Colonic mucosa (tissue), 4 donors: Measurements from ENCODE around the gene CLCN5. TPM values are rescaled to one million over a fixed set of nuclear protein-coding genes. Genes with fewer than 3 reads are reported as not detected.

Experiments used
- DNase-seq: peaks from one replicate; pipeline ENCODE4 v3.0.0-alpha.2; 2020
- H3K27ac ChIP-seq: fragments of 200-600 bp; one replicate; pipeline ENCODE4 v1.8.0; 2021
- H3K27me3 ChIP-seq: fragments of 200-600 bp; one replicate; pipeline ENCODE4 v1.8.0; 2021
- H3K36me3 ChIP-seq: fragments of 200-600 bp; one replicate; pipeline ENCODE4 v1.8.0; 2021
- H3K4me1 ChIP-seq: fragments of 200-600 bp; one replicate; pipeline ENCODE4 v1.8.0; 2021; ENCODE audit warnings: mild to moderate bottlenecking
- H3K4me3 ChIP-seq: fragments of 200-600 bp; one replicate; pipeline ENCODE4 v1.8.0; 2021
- H3K9ac ChIP-seq, 2 donors: one replicate each; pipeline ENCODE4 v1.7.0; 2013; ENCODE audit warnings: control low read depth in 2 of 2, low read depth in 2 of 2, low read length in 2 of 2
- H3K9me3 ChIP-seq: fragments of 200-600 bp; one replicate; pipeline ENCODE4 v1.8.0; 2021
- CTCF ChIP-seq: fragments of 200-600 bp; IDR thresholded peaks from one replicate; pipeline ENCODE4 v1.8.0; 2022; ENCODE audit warnings: antibody characterized with exemption, mild to moderate bottlenecking
- intact Hi-C: fragments of 100-400 bp; cut with DNase I; formaldehyde crosslinking; loops from one replicate; pipeline ENCODE4 v1.14.1; 2022
- total RNA-seq, 2 donors: library from RNA; stranded (reverse); fragmentation: NEBNext Ultra II Directional in 1 of 2; extraction: Animal tissue kit (Norgen Biotek cat#: 25700) in 1 of 2; gene quantifications; one replicate each; pipeline ENCODE4 v1.2.1, GENCODE V29; 2021
- donor health status: healthy.
- donor health status: DM: no; HTN: no; CAD: no.
- donor health status: DM: no; HTN: no; CAD: no.

The CLCN5 gene
- total RNA-seq, 2 donors from 2014 or later, result 9.7 to 10.0 TPM

- TF ChIP-seq CTCF, result no peak
- intact Hi-C loops, result no loop called here
- H3K27me3 ChIP-seq, result no peaks in the 10 kb centered on the region
- no peak overlapping the region for H3K9ac ChIP-seq
- H3K36me3 ChIP-seq, result no peaks in the 10 kb centered on the region
- H3K4me1 ChIP-seq, result no peaks in the 10 kb centered on the region
- peak; percentile 83 for DNase-seq
- H3K9me3 ChIP-seq, result no peaks in the 10 kb centered on the region
- H3K27ac ChIP-seq, result no peak overlapping the region
- H3K4me3 ChIP-seq, result no peak overlapping the region
Measured at GRCh38 chrX:50111742-50112141, 189.3 kb downstream of the CLCN5 start.

- Histone ChIP-seq H3K4me3 (no peak overlapping the region), H3K4me1 (no peaks in the 10 kb centered on the region), H3K9me3 (no peaks in the 10 kb centered on the region), H3K27ac (no peak overlapping the region), H3K36me3 (no peaks in the 10 kb centered on the region), H3K27me3 (no peaks in the 10 kb centered on the region), H3K9ac (no peak overlapping the region)
- intact Hi-C loops, result no loop called here
- TF ChIP-seq CTCF, result no peak
- DNase-seq, result no peak
Measured at GRCh38 chrX:50114113-50114512, 191.7 kb downstream of the CLCN5 start.

- DNase-seq, result no peak
- Histone ChIP-seq H3K4me3 (no peak overlapping the region), H3K36me3 (no peaks in the 10 kb centered on the region), H3K4me1 (no peaks in the 10 kb centered on the region), H3K27me3 (no peaks in the 10 kb centered on the region), H3K9me3 (no peaks in the 10 kb centered on the region), H3K27ac (no peak overlapping the region), H3K9ac (no peak overlapping the region)
- intact Hi-C loops, result no loop called here
- no peak for TF ChIP-seq CTCF
Measured at GRCh38 chrX:50115973-50116372, 193.6 kb downstream of the CLCN5 start.

GRCh38 chrX:50117476-50117875, 195.1 kb downstream of the CLCN5 start:
- intact Hi-C loops, result no loop called here
- H3K27ac ChIP-seq, result no peak overlapping the region

GRCh38 chrX:50125480-50125879, 203.1 kb downstream of the CLCN5 start:
- Histone ChIP-seq H3K27me3 (no peaks in the 10 kb centered on the region), H3K4me3 (no peak overlapping the region), H3K4me1 (no peaks in the 10 kb centered on the region), H3K9ac (no peak overlapping the region), H3K27ac (no peak overlapping the region), H3K36me3 (no peaks in the 10 kb centered on the region), H3K9me3 (no peaks in the 10 kb centered on the region)
- intact Hi-C loops, result no loop called here
- no peak for TF ChIP-seq CTCF
- DNase-seq, result no peak

More at GRCh38 chrX:50117476-50117875, 195.1 kb downstream of the CLCN5 start:
- Histone ChIP-seq H3K36me3 (no peaks in the 10 kb centered on the region), H3K27me3 (no peaks in the 10 kb centered on the region), H3K4me3 (no peak overlapping the region), H3K9ac (no peak overlapping the region), H3K9me3 (no peaks in the 10 kb centered on the region), H3K4me1 (no peaks in the 10 kb centered on the region)
- peak; percentile 49 for DNase-seq
- no peak for TF ChIP-seq CTCF

- intact Hi-C loops, result no loop called here
- Histone ChIP-seq H3K27ac (no peak overlapping the region), H3K27me3 (no peaks in the 10 kb centered on the region), H3K9ac (no peak overlapping the region), H3K4me1 (no peaks in the 10 kb centered on the region), H3K36me3 (no peaks in the 10 kb centered on the region), H3K4me3 (no peak overlapping the region), H3K9me3 (no peaks in the 10 kb centered on the region)
- DNase-seq, result no peak
- TF ChIP-seq CTCF, result no peak
Measured at GRCh38 chrX:50147972-50148371, 225.6 kb downstream of the CLCN5 start.
